Activated T-cell treated with anti-CD3 and anti-CD28 coated beads for 48 hours (primary cell): ENCODE data around the gene FBRSL1.
"Not testable (repeated sequence)": the region's sequence is repeated elsewhere in the genome, so short reads cannot be mapped to it uniquely, and the experiment has no call there.

Experiments
- DNase-seq: peaks from one replicate; pipeline ENCODE4 v3.0.0-alpha.2; 2020; ENCODE audit warnings: low read depth

FBRSL1 gene

DNA sequence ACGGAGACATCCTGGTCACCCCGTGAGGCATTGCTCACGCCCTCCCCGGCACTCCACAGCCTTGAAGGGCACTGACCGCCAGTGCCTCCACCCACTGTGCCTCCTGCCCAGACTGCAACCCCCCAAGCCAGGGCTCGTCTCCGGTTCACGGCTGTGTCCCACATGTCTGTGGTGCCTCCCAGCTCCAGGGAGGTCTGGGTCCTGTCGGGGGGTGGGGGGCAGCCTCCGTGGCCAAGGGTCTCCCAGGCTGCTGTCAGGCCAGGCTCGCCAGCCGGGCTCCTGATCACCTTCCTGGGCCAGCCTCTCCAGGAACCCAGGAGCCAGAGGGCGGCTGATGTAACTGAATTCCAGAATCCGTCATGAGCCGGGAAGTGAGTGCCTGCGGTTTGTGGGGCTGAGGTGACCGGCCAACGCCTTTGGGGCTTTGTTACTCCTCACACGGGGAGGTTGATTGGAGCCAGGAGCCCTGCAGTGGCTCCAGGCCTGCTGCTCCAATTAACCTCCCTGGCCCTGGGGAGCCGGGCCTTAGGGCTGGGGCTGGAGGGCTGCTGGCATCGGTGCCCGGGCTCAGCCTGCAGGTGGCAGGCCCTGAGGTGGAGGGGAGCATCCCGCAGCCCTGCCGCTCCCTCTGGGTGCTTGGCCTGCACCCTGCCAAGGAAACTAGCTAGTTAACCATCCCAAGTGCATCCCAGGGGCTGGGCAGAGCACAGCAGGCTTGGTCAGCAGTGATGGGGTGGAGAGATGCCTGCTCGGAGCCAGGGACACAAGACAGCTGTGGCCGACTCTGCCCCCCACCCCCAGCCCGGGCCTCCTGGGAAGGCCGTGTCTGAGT, 36.4 kb upstream of the FBRSL1 start:
- DNase-seq, result no peak

DNA sequence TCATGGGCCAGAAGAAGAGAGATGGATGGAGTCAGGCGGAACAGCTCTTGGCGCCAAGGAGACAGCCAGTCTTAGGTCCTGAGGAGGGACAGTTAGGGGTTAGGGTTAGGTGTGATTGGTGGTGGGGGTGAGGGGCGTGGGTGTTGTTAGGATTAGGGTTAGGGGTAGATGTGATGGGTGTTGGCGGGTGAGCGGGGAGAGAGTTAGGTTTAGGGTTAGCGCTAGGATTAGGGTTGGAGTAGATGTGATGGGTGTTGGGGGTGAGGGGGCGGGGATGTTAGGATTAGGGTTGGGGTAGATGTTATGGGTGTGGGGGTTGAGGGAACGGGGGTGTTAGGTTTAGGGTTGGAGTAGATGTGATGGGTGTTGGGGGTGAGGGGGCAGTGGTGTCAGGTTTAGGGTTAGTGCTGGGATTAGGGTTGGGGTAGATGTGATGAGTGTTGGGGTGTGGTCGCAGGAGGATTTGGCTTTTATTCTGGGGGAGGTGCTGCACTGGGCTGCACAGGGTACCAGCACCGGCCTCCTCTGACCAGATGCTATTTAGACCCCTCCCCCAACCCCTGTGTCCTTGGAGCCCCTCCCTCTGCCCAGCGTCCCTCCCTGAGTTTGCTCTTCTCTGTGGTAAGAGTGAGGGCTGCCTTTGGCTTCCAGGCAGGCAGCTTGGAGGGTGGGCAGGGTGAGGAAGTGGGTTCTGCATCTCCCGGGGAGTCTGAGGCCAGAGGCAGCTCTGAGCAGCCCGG, 35.6 kb upstream of the FBRSL1 start:
- DNase-seq, result no peak

DNA sequence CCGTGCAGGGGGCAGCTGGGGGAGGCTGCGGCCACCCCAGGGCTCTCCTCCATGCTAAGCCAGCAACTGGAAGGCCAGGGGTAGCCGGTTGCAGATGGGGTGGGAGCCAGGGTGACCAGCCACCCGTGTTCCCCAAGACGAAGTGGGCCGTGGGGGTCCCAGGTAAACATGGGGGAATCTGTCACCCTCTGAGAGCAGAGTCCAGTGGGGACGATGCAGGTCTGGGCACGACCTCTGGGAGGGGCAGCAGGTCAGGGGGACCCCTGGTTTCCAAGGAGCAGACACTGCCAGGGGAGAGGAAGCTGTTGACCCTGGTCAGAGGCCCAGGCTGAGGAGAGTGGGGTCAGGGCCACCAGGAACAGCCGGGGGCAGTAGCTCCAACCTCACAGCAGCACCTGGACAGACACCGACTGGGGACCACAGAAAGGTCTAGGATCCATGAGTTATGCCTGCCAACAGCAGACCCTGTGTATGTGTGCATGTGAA, 35.0 kb upstream of the FBRSL1 start:
- DNase-seq, result no peak

DNA sequence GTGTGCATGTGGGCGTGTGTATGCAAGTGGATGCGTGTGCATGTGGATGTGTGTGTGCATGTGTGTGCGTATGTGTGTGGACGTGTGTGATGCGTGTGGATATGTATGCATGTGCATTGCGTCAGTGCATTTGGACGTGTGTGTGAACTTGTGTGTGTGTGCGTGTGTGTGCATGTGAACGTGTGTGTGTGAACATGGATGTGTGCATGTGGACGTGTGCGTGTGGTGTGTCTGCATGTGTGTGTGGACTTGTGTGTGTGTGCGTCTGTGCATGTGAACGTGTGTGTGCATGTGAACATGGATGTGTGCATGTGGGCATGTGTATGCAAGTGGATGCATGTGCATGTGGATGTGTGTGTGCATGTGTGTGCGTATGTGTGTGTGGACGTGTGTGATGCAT, 34.4 kb upstream of the FBRSL1 start:
- DNase-seq, result no peak

DNA sequence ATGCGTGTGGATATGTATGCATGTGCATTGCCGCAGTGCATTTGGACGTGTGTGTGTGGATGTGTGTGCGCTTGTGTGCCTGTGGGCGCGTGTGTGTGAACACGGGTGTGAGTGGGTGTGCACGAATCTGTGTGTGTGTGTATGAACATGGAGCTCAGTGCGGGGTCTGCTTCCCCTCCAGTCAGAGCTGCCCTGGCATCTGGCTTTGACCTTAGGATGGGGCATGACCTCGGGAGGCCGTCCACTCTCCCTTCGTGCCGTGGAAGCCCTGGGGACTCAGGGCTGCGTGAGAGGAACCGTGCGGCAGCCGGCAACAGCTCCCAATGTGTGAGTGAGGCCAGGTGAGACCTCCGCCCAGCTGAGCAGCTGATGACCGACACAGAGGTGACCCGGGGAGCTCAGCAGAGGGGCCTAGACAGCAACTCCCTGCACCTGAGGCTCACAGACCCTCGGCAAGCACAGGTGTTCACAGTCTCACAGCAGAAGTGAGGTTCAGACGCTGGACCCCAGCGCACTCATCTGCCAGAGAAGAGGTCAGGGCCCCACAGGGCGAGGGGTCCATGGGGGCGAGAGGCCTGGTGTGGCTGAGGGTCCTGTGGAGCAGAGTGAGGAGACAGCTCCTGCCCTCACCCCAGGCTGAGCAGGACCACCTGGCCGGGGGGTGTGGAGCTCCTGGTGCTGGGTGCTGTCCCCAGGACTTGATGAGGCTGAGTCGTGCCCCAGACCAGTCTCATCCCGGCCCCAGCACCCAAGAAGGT, 33.6 kb upstream of the FBRSL1 start:
- DNase-seq, result no peak

DNA sequence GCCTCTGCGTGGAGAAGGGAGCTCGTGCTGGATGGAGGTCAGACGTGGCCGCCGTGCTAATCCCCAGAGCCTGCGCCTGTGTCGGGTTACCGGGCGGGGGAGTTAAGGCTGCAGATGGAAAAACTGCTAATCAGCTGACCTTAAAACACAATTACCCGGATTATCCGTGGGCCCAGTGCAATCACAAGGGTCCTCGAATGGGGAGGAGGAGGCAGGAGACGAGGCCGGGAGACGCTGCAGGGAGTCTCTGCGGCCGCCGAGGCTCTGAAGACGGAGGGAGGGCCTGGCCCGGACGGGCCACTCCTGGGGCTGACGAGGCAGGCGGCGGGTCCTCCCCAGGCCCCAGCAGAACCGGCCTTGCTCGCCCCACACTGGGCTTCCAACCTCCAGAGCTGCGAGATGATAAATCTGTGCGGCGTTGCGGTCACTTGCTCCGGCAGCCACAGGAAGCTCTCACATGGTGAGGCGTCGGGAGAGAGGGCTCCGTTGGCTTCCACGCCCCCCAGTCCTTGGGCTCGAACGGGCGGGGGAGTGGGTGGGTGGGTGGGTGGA, 32.9 kb upstream of the FBRSL1 start:
- DNase-seq, result no peak

DNA sequence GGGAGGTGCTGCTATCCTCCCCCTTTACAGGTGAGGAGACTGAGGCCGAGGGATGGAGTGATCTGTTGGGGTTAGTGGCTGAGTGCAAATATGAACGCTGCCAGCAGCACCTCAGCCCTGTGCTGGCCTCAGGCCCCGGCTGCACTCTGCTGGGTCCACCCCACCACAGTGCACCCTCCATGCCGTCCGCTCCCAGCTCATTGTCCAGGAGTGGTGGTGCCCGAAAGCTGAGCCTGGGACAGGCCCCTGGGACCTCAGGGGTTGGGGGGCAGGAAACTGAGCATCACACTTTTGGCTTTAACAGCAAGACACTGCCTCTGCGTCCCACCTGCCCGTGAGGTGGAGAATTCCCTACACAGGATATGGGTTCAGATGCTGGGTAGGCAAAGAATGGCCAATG, 31.5 kb upstream of the FBRSL1 start:
- no peak for DNase-seq

DNA sequence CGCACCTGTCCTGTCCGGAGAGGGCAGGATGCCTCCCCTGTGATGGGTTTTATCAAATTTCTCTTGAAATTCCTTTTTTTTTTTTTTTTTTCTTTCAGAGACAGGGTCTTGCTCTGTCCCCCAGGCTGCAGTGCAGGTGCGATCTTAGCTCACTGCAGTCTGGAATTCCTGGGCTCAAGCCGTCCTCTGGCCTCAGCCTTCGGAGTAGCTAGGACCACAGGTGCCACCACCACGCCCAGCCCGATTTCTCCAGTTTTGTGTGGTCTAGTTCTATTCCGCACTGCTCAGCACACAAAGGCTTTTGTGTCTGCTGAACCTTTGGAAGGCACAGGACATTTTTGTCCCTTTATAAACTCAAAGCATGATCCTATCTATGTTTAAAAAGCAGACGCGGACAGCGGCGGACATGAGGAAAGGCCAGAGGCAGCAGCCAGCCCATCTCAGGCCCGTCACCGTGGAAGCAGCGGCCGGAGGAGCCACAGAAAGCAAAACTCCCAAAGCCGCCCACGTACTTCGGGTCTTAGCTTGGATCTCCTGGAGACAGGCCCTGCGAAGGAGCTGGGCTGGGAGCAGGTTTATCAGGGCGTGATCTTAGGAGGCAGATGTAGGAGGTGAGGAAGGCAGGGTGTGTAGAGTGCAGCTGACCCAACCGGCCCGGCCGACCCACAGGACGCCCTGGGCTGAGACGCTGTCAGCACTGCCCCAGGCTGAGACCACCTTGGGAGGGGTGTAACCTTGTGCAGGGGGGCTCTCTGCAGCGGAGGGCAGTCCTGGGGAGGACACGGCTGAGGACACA, 30.9 kb upstream of the FBRSL1 start:
- DNase-seq, result no peak

DNA sequence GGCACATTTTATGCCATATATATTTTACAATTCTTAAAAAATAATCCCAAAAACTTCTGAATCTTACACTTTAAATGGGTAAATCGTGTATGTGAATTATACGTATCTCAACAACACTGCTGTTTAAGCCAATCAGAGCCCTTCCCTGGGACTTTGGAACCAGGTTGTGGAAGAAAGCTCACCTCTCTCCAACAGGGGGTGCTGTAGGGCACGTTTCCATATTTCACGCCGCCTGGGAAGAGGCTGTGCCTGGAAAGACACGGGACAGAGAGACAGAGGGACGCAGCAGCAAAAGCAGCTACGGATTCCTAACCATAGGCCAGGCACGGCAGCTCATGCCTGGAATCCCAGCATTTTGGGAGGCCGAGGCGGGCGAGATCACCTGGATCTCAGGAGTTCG, 29.4 kb upstream of the FBRSL1 start:
- no peak for DNase-seq

DNA sequence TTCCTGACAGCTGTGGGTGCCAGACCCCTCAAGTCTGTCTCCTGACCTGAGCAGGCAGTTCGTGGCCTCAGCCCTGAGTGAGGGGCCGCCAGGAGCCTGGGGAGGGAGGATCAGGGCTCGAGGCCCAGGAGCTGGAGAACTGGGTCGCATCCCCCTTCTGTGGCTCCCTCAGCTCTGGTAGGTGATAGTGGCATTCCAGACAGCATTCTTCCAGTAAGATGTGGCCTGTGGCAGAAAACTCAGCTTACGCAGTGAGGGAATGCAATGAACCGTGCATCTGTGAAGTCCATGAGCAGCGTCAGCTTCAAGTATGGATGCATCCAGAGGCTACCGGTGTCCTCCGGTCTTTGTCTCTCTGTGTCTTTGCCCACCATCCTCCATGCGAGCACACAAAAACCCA, 28.4 kb upstream of the FBRSL1 start:
- no peak for DNase-seq

DNA sequence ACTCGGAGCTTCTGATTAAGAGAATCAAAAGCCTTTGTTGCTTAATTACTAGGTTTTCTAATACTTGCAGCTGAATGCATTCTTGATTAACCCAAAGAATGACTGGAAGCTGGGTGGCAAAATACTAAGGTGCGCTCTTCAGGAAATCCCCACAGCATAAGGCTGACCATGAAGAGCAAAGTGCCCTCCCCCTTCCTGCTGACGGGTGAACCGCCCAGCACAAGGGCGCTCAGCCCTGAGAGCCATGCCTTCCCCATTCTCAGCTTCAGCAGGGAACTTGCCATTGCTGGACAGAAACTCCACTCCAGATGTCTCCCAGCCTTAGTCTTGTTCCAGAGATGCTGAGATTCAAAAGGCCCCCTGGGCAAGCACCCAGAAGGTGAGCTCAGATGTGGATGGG, 27.2 kb upstream of the FBRSL1 start:
- no peak for DNase-seq

DNA sequence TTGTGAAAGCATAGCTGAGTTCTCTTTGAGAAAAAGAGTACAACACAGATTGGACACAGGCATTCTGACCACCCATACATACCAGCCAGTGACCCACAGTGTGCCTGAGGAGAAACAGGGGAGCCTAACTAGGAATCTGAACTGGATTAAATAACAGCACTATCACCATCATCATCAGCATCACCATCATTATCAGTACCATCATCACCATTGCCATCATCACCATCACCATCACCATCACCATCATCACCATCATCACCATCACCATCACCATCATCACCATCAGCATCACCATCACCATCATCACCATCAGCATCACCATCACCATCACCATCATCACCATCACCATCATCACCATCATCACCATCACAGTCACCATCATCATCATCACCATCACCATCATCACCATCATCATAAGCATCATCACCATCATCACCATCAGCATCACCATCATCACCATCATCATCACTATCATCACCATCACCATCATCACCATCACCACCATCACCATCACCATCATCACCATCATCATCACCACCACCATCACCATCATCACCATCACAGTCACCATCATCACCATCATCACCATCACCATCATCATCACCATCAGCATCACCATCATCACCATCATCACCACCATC, 26.5 kb upstream of the FBRSL1 start:
- DNase-seq, result not testable (repeated sequence)

DNA sequence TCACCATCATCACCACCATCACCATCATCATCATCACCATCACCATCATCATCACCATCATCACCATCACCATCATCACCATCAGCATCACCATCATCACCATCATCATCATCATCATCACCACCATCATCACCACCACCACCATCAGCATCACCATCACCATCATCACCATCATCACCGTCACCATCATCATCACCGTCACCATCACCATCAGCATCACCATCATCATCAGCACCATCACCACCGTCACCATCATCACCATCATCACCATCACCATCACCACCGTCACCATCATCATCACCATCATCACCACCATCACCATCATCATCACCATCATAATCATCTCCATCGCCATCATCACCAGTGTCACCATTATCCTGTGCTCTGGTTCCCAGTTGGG, 25.6 kb upstream of the FBRSL1 start:
- DNase-seq, result not testable (repeated sequence)

DNA sequence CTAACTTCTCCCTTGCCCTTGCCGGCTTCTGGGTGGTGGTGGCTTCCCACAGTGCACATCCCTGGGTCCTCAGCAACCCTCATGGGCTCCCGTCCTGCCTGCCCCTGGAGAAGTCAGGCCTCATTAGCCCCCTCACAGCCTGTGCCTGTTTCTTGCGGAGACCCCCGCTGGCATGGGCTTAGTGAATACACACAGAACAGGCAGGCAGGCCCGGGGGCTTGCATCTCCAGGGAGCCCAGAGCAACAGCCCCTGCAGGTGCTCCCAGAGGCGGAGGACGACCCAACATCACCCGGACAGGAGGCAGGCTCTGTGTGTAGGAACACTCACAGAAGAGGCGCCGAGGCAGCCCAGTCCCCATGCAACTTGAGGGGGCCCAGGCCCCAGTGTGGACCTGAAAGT, 25.1 kb upstream of the FBRSL1 start:
- no peak for DNase-seq

DNA sequence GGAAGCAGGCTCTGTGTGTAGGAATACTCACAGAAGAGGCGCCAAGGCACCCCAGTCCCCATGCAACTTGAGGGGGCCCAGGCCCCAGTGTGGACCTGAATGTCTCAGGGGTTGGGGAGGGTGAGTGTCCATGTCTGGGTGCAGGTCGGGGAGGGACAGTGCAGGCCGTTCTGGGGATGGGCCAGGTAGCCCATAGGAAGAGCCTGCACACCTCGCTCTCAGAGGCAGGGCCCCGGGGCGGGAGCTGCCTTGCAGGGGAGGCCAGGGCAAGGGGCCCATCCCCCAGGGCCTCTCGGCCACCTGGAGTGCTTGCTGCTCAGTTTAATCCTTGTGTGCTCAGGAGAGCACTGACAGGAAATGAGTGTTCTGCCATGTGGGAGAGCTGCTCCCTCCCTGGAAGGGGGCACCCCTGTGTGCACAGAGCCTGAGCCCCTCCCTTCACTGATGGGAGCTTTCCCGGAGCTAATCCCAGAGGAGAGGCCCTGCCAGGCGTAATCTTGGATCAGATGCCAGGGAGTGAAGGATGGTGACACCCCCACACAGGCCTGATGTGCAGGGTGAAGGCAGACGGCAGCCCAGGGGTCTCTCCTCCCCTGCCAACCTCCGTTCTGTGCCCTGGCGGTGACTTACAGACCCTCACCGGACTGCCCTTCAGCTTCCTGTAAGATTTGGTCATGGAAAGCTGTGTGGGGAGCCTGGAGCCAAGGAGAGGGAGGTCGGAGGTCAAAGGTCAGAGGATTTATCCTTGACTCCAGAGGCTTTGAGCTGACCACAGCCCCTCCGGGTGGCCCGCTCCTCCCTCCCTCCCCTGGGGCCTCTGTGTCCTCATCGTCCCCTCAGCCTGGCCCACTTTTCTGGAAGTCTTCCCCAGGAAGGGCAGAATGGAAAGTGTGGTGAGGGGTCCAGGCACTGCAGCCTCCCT, 24.4 kb upstream of the FBRSL1 start:
- no peak for DNase-seq

DNA sequence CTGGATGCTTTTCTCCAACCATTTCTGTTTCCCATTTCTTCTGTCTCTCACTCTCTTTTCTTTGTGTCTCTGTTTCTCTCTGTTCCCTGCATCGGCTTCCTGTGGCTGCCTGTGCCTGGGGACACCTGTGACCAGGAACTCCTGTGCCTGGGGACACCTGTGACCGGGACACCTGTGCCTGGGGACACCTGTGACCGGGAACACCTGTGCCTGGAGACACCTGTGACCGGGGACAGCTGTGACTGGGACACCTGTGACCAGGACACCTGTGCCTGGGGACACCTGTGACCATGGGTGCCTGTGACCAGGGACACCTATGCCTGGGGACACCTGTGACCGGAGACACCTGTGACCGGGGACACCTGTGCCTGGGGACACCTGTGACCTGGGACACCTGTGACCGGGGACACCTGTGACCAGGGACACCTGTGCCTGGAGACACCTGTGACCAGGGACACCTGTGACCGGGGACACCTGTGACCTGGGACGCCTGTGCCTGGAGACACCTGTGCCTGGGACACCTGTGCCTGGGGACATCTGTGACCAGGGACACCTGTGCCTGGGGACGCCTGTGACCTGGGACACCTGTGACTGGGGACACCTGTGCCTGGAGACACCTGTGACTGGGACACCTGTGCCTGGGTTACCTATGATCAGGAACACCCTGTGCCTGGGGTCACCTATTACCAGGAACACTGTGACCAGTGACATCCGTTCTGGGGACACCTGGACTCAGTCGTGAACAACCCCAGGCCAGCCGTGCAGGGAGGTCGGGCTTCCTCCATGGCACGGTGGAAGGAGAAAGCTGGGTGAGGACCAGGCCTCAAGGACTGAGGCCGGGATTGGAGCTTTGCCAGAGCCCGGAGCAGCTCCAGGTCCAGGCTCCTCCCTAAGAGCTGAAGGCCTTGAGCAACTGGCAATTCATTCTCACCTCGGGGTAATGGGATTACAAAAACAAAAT, 23.4 kb upstream of the FBRSL1 start:
- no peak for DNase-seq

DNA sequence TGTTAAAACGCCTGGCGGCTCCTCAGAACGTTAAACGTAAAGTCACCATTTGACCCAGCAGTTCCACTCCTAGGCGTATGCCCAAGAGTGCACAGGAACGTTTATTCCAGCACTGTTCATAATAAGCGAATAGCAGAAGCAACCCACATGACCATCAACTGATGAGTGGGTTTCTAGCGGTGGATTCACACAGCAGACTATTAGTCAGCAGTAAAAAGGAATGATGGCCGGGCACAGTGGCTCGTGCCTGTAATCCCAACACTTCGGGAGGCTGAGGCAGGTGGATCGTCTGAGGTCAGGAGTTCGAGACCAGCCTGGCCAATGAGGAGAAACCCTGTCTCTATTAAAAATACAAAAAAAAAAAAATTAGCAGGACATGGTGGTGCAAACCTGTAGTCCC, 22.4 kb upstream of the FBRSL1 start:
- no peak for DNase-seq

DNA sequence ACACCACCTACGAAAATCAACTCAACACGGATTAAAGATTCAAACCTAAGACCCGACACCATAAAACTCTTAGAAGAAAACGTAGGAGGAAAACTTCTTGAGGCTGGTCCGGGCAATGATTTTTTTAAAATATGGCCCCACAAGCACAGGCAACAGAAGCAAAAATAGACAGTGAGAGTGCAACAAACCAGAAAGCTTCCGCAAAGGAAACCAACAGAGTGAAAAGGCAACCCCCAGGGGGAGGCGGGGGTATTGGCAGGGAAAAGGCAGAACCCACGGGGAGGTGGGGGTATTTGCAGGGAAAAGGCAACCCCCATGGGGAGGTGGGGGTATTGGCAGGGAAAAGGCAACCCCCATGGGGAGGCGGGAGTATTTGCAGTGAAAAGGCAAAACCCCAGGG, 20.5 kb upstream of the FBRSL1 start:
- DNase-seq, result no peak

DNA sequence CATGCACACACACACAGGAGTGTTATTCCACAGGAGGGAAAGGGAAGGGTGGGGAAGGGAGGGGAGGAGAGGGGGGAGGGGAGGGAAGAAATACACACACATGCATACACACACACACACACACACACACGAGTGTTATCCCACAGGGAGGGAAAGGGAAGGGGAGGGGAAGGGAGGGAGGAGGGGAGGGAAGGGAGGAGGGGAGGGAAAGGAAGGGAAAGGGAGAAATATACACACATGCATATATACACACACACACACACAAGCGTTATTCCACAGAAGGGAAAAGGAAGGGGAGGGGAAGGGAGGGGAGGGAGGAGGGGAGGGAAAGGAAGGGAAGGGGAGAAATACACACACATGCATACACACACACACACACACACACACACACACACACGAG, 19.6 kb upstream of the FBRSL1 start:
- DNase-seq, result no peak
